ENCODE data around the gene GALK1. TPM values are rescaled to one million over a fixed set of nuclear protein-coding genes. Genes with fewer than 3 reads are reported as not detected.

Gene GALK1
- total RNA-seq, 1 donor from 2014 or later = 13.4 TPM

DNA sequence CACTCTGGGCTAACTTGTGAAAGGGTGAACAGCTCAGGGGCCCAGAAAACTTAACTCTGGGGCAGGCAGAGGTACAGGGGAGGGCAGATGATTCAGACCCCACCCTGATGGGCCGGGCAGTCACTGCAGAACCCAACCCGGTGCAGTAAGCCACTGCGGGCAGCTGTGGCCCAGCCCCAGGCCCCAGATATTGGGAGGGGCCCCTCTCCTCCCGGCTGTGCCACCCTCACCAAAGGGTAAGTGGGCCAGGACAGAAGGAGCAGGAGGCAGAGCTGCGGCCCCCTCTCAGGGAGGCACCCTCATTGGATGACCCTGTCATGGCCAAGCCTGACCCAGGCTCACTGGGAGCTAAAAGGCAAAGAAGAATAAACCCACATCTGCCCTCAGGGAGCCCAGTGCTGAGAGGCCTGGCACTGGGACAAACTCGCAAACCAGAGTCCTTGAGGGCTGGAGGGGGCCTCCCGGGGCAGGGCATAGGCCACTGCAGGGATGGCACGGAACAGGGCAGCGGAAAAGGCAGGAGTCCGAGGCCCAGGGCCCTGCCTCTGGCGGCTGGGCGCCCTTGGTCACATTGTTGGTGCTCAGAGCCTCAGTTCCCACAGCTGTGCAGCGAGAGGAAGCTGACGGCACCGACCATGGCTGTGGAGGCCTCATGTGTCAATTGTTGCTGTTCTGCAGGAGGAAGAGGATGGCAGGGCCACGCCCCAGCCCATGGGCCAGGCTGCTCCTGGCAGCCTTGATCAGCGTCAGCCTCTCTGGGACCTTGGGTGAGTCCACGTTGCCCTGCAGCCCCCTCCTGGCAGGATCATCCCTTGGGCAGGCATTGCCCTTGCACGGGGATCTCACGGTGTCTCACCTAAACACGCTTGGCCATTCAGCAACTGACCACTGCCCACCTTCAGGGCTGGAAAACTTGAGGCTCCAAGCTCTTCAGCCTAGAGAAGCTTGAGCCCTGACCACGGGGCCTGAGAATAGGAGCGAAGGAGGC is 40.7 kb downstream of the GALK1 start:
- FAIRE-seq (no peak), DNase-seq (ENCODE audit: low read depth) (no peak)
- Histone ChIP-seq H3K36me3 (ENCODE audit: control insufficient read depth, insufficient read depth, low read length) (peaks cover 40% of the 10 kb centered on the region), H3K4me3 (ENCODE audit: low read depth, low read length) (no peak overlapping the region), H3K27me3 (ENCODE audit: control insufficient read depth, insufficient read depth, low read length) (no peaks in the 10 kb centered on the region)
- TF ChIP-seq, protein P1, sequence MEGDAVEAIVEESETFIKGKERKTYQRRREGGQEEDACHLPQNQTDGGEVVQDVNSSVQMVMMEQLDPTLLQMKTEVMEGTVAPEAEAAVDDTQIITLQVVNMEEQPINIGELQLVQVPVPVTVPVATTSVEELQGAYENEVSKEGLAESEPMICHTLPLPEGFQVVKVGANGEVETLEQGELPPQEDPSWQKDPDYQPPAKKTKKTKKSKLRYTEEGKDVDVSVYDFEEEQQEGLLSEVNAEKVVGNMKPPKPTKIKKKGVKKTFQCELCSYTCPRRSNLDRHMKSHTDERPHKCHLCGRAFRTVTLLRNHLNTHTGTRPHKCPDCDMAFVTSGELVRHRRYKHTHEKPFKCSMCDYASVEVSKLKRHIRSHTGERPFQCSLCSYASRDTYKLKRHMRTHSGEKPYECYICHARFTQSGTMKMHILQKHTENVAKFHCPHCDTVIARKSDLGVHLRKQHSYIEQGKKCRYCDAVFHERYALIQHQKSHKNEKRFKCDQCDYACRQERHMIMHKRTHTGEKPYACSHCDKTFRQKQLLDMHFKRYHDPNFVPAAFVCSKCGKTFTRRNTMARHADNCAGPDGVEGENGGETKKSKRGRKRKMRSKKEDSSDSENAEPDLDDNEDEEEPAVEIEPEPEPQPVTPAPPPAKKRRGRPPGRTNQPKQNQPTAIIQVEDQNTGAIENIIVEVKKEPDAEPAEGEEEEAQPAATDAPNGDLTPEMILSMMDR (IDR thresholded peaks at IDR 0.05; ENCODE audit: insufficient read depth, low read length, severe bottlenecking) = no peak

DNA sequence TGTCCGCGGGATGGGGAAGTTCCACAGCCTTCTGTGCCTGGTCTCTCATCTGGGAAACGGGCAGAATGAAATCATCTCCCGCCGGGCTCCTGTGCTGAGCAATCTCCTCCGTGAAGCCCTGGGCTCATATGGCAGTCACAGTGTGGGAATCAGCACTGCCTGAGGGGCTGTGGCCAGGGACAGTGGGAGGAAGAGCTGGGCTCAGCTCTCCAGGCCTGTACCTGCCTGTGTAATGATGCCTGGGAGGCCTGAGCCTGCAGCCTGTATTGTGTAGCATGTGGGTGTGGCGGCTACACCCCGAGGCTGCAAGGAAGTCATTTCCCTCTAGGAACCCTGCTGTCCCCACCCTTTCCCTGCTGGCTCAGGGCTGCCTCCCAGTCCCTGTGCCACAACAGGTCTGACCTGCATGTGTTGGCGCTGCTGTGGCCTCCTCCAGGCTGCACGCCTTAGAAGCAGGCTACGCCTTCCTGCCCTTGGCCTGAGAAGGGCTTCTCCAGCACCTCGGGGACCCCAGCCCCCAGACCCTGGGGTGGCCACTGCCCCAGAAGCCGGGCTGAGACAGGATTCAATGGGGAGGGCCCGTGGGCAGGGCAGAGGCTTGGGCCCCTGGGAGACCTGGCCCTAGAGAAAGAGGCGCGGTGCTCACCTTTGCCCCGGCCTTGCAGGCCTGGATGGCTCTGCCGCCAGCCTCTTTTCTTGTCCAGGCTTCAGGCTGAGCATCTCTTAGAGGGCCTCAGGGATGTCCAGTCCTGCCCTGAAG is 41.6 kb downstream of the GALK1 start:
- TF ChIP-seq, protein P1 (IDR thresholded peaks at IDR 0.05; ENCODE audit: insufficient read depth, low read length, severe bottlenecking) = no peak
- peaks cover 38% of the 10 kb centered on the region for H3K36me3 ChIP-seq (ENCODE audit: control insufficient read depth, insufficient read depth, low read length)
- DNase-seq (ENCODE audit: low read depth) (peak; percentile 72), FAIRE-seq (peak; percentile 28)
- H3K27me3 ChIP-seq (ENCODE audit: control insufficient read depth, insufficient read depth, low read length) = no peaks in the 10 kb centered on the region
- H3K4me3 ChIP-seq (ENCODE audit: low read depth, low read length) = peak overlapping the region; percentile 97

DNA sequence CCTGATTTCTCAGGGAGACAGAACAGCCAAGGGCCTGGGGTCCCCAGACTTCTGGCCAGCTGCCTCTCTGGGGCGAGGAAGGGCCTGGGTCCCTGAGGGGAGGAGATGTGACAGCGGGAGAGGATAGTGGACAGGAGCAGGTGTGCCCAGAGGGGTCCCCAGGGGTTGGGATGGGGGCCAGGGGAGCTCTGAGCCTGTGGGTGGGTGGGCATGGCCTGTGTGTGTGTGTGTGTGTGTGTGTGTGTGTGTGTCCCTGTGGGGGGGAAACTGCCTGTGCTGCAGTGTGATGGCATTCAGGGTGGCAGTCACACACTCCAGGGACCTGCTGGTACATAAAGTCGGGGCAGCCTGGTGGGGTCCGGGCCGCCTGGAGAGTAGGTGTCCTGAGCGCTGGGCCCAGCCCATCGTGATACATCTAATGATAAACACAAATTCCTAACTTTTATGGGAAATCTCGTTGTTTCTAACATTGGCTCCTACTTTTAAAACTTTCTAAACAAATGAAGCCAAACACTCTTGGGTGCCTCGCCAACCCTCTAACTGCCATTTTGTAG is 42.4 kb downstream of the GALK1 start:
- FAIRE-seq = no peak
- H3K36me3 ChIP-seq (ENCODE audit: control insufficient read depth, insufficient read depth, low read length) = peaks cover 31% of the 10 kb centered on the region
- TF ChIP-seq, protein P1 (IDR thresholded peaks at IDR 0.05; ENCODE audit: insufficient read depth, low read length, severe bottlenecking) = no peak

DNA sequence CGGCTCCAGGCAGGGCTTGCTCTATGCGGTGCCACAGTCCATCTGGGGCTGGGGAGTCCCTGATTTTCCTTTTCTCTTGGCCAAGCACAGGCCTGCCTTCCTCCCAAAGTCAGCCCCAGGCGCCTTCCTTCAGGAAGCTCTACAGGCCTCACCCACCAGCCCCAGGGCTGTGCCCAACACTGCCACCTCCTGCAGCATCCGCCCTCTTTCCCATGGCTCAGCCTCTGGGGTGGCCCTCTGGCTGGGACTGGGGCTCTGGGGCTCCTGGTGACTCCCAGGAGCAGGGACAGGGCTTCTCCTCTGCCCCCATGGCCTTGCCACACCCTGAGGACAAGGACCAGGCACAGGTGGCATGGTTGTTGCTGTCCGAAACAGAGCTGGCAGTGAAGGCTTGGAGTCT is 42.9 kb downstream of the GALK1 start:
- Histone ChIP-seq H3K36me3 (ENCODE audit: control insufficient read depth, insufficient read depth, low read length) (peaks cover 25% of the 10 kb centered on the region), H3K4me3 (ENCODE audit: low read depth, low read length) (peak overlapping the region; percentile 97), H3K27me3 (ENCODE audit: control insufficient read depth, insufficient read depth, low read length) (no peaks in the 10 kb centered on the region)
- DNase-seq (ENCODE audit: low read depth) (no peak), FAIRE-seq (no peak)
- TF ChIP-seq, protein P1 (IDR thresholded peaks at IDR 0.05; ENCODE audit: insufficient read depth, low read length, severe bottlenecking) = no peak

More for the DNA sequence above, 42.4 kb downstream of the GALK1 start:
- no peaks in the 10 kb centered on the region for H3K27me3 ChIP-seq (ENCODE audit: control insufficient read depth, insufficient read depth, low read length)
- DNase-seq (ENCODE audit: low read depth) = no peak
- peak overlapping the region; percentile 97 for H3K4me3 ChIP-seq (ENCODE audit: low read depth, low read length)

DNA sequence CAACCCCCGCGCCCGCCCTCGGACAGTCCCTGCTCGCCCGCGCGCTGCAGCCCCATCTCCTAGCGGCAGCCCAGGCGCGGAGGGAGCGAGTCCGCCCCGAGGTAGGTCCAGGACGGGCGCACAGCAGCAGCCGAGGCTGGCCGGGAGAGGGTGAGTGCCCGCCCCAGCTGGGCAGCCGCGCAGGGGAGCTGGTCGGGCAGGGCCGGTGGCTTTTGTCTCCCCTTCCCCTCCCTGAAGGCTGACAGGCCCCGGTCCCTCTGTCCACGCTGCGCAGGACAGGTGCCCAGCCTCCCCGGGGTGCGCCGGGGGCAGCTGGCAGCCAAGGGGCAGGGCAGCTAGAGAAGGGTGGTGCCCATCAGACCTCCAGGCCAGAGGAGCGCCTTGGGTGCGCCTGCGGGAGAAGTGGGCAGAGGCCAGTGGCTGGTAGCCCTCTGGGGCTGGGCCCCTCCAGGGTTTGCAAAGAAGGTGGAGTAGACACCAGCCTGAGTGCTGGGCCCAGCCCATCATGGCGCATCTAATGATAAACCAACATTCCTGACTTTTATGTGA is 43.5 kb downstream of the GALK1 start:
- no peaks in the 10 kb centered on the region for H3K27me3 ChIP-seq (ENCODE audit: control insufficient read depth, insufficient read depth, low read length)
- peak overlapping the region; percentile 97 for H3K4me3 ChIP-seq (ENCODE audit: low read depth, low read length)
- FAIRE-seq = no peak
- no peak for DNase-seq (ENCODE audit: low read depth)
- TF ChIP-seq, protein P1 (IDR thresholded peaks at IDR 0.05; ENCODE audit: insufficient read depth, low read length, severe bottlenecking) = no peak
- H3K36me3 ChIP-seq (ENCODE audit: control insufficient read depth, insufficient read depth, low read length) = peaks cover 24% of the 10 kb centered on the region
